Nephron progenitor cell (in vitro differentiated cells): ENCODE data around the gene AIRE.

Experiments used
- DNase-seq: peaks from one replicate; pipeline ENCODE4 v3.0.0; 2021
- H3K27ac Mint-ChIP-seq: 2 replicates; pipeline ENCODE4 v1.8.0; 2021; ENCODE audit warnings: mild to moderate bottlenecking, moderate library complexity, mixed read lengths
- H3K27me3 Mint-ChIP-seq: 2 replicates; pipeline ENCODE4 v1.8.0; 2021; ENCODE audit warnings: mild to moderate bottlenecking, low read depth, mixed read lengths; ENCODE audit not compliant: poor library complexity
- H3K36me3 Mint-ChIP-seq: 2 replicates; pipeline ENCODE4 v1.8.0; 2021; ENCODE audit warnings: low read depth, mixed read lengths
- H3K4me1 Mint-ChIP-seq: 2 replicates; pipeline ENCODE4 v1.8.0; 2021; ENCODE audit warnings: mixed read lengths
- H3K4me3 Mint-ChIP-seq: 2 replicates; pipeline ENCODE4 v1.8.0; 2021; ENCODE audit warnings: mild to moderate bottlenecking, moderate library complexity, mixed read lengths
- H3K9me3 Mint-ChIP-seq: 2 replicates; pipeline ENCODE4 v1.8.0; 2021; ENCODE audit warnings: mild to moderate bottlenecking, moderate library complexity, mixed read lengths
- CTCF ChIP-seq: fragments of 200-600 bp; sonication (generic); IDR thresholded peaks from 2 replicates; pipeline ENCODE4 v1.5.0; 2021; ENCODE audit warnings: antibody characterized with exemption

The AIRE gene

GRCh38 chr21:44310628-44311507 is 25.2 kb downstream of the AIRE start:
- no peak for TF ChIP-seq CTCF
- H3K27ac Mint-ChIP-seq = no peak overlapping the region
- no peak overlapping the region for H3K4me3 Mint-ChIP-seq
- H3K9me3 Mint-ChIP-seq = no peaks in the 10 kb centered on the region
- no peak for DNase-seq
- peaks cover 8% of the 10 kb centered on the region for H3K36me3 Mint-ChIP-seq
- H3K4me1 Mint-ChIP-seq = peaks cover 6% of the 10 kb centered on the region
- H3K27me3 Mint-ChIP-seq = no peaks in the 10 kb centered on the region

- H3K27ac Mint-ChIP-seq = no peak overlapping the region
- peaks cover 6% of the 10 kb centered on the region for H3K4me1 Mint-ChIP-seq
- peaks cover 12% of the 10 kb centered on the region for H3K36me3 Mint-ChIP-seq
- H3K27me3 Mint-ChIP-seq = no peaks in the 10 kb centered on the region
- H3K4me3 Mint-ChIP-seq = no peak overlapping the region
- no peaks in the 10 kb centered on the region for H3K9me3 Mint-ChIP-seq
- no peak for DNase-seq
- TF ChIP-seq CTCF = no peak
Observed at GRCh38 chr21:44312089-44312488, 26.4 kb downstream of the AIRE start.

- TF ChIP-seq CTCF = no peak
- H3K4me1 Mint-ChIP-seq = peaks cover 6% of the 10 kb centered on the region
- H3K4me3 Mint-ChIP-seq = no peak overlapping the region
- H3K36me3 Mint-ChIP-seq = peaks cover 12% of the 10 kb centered on the region
- no peaks in the 10 kb centered on the region for H3K9me3 Mint-ChIP-seq
- H3K27ac Mint-ChIP-seq = no peak overlapping the region
- H3K27me3 Mint-ChIP-seq = no peaks in the 10 kb centered on the region
- no peak for DNase-seq
Observed at GRCh38 chr21:44312716-44313115, 27.0 kb downstream of the AIRE start.

GRCh38 chr21:44313451-44313850 is 27.8 kb downstream of the AIRE start:
- no peak overlapping the region for H3K27ac Mint-ChIP-seq
- no peaks in the 10 kb centered on the region for H3K27me3 Mint-ChIP-seq
- no peak for DNase-seq
- peaks cover 12% of the 10 kb centered on the region for H3K36me3 Mint-ChIP-seq
- TF ChIP-seq CTCF = no peak
- H3K4me3 Mint-ChIP-seq = no peak overlapping the region
- no peaks in the 10 kb centered on the region for H3K9me3 Mint-ChIP-seq
- no peaks in the 10 kb centered on the region for H3K4me1 Mint-ChIP-seq

GRCh38 chr21:44314128-44314527 is 28.5 kb downstream of the AIRE start:
- peaks cover 12% of the 10 kb centered on the region for H3K36me3 Mint-ChIP-seq
- no peak overlapping the region for H3K4me3 Mint-ChIP-seq
- no peaks in the 10 kb centered on the region for H3K4me1 Mint-ChIP-seq

More at GRCh38 chr21:44314128-44314527, 28.5 kb downstream of the AIRE start:
- Mint-ChIP-seq H3K9me3 (no peaks in the 10 kb centered on the region), H3K27ac (no peak overlapping the region), H3K27me3 (no peaks in the 10 kb centered on the region)
- no peak for TF ChIP-seq CTCF
- no peak for DNase-seq
